Epithelial cell of proximal tubule (primary cell): ENCODE results near the gene LGI4. TPM values are rescaled to one million over a fixed set of nuclear protein-coding genes. Genes with fewer than 3 reads are reported as not detected.
"Not testable (repeated sequence)": the region's sequence is repeated elsewhere in the genome, so short reads cannot be mapped to it uniquely, and the experiment has no call there.

Experiments used
- DNase-seq: peaks from one replicate; pipeline ENCODE4 v3.0.0-alpha.2; 2011; ENCODE audit warnings: low read depth
- H3K4me3 ChIP-seq: 2 replicates; pipeline ENCODE4 v1.5.1; 2011; ENCODE audit warnings: low read depth, mild to moderate bottlenecking, low read length
- total RNA-seq: library from RNA; depleted of rRNA; stranded (reverse); fragments of >200 nt; gene quantifications from 2 replicates; pipeline ENCODE4 v1.2.3, GENCODE V29; 2015
- TF ChIP-seq, protein P1 (sequence below): conservative IDR thresholded peaks from 2 replicates; pipeline ENCODE4 v1.5.1; 2012; ENCODE audit warnings: low read depth, mild to moderate bottlenecking, low read length

Gene LGI4
- total RNA-seq, 1 donor from 2014 or later = not detected

DNA sequence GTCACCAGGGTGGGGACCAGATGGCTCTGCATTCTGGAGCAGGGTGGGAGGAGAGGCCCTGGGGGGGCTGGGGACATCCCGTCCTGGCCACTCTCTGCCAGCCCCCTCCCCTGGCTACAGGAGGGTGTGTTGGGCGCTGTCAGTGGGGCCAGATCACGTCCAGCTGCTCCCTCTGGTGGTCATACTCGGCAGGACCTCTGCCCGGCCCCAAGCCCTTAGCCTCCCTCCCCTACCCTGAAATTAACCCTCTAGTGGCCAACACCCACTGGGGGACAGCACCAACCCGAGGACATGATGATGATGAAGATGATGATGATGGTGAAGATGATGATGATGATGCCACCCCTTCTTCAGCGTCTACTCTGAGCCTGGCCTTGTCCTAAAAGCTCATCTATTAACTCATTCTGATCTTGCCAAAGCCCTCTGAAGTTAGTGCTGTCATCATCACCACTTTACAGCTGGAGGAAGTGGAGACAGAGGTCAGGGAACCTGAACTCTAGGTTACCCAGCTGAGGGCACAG, 590 bp upstream of the LGI4 start:
- no peak overlapping the region for H3K4me3 ChIP-seq
- TF ChIP-seq, protein P1, sequence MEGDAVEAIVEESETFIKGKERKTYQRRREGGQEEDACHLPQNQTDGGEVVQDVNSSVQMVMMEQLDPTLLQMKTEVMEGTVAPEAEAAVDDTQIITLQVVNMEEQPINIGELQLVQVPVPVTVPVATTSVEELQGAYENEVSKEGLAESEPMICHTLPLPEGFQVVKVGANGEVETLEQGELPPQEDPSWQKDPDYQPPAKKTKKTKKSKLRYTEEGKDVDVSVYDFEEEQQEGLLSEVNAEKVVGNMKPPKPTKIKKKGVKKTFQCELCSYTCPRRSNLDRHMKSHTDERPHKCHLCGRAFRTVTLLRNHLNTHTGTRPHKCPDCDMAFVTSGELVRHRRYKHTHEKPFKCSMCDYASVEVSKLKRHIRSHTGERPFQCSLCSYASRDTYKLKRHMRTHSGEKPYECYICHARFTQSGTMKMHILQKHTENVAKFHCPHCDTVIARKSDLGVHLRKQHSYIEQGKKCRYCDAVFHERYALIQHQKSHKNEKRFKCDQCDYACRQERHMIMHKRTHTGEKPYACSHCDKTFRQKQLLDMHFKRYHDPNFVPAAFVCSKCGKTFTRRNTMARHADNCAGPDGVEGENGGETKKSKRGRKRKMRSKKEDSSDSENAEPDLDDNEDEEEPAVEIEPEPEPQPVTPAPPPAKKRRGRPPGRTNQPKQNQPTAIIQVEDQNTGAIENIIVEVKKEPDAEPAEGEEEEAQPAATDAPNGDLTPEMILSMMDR = peak; percentile 85
- DNase-seq = no peak

DNA sequence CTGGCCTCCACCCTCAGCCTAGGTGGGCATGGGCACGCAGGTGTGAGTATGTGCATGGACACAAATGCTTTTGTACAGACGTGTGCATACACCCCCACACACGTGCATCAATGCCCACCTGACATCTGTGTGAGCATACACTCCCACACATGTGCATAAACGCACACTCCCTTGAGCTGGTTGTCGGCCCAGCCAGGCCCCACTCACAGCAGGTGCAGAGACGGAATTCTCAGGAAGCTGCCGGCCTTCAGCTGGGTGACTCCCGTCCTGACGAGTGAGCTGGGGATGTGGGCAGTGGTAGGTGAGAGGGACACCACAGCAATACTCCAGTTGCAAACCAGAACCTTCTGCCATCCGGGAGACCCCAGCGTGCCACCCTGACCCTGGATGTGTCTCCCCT, 1.0 kb downstream of the LGI4 start:
- TF ChIP-seq, protein P1 = no peak
- DNase-seq = no peak
- no peak overlapping the region for H3K4me3 ChIP-seq

DNA sequence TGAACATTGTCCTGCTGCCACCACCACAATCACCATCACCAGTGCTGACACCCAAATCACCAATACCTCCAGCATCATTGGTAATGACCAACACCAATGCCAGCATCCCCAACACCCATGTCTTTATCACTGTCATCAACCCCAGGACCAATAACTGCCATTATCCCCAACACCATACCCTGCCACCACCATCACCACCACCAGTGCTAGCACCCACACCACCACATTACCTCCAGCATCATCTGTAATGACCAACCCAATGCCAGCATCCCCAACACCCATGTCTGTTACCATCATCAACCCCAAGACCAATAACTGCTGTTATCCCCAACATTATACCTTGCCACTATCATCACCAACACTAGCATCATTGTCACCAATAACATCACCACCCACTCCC, 2.6 kb downstream of the LGI4 start:
- DNase-seq = no peak
- TF ChIP-seq, protein P1 = no peak
- H3K4me3 ChIP-seq = no peak overlapping the region

DNA sequence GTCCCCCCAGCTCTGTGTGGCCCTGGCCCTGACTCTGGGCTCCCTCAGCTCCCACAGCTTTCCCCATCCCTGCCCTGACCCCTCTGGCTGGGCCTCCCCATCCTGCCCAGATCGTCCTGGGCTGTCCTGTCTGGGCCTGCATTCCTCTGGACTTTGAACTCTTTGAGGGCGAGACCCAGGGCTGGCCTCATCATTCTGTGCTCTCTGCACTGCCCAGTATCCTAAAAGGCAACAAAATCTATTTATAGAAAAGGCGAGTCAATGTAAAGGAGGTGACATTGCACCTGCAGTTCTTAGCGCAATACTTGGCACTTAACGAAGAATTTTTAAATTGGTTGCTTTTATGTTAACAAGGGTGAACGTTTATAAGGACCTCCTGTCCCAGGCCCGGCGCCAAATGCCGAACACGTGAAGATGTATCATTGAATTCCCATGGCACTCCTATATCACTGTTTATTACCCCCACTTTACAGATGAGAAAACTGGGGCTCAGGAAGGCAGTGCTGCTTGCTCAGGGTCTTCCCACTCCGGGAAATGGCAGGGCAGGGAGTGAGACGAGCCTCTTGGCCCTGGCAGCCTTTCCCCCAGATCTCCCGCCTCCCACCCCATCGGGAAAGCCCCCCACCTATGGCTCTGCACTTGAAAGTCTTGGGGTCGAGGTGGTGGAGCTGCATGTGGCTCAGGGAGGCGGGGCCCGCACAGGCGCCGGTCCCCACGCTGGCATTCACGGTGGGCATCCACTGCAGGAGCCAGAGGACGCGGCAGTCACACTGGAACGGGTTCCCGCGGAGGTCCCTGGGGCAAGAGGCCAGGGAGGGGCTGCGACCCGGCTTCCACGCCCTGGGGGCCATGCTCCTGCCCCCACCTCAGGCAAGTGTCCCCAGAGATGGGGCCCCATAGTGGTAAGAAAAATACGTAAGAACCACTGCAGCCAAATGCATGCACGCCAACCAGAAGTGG, 3.8 kb downstream of the LGI4 start:
- TF ChIP-seq, protein P1 = no peak
- DNase-seq = no peak
- H3K4me3 ChIP-seq = no peak overlapping the region

DNA sequence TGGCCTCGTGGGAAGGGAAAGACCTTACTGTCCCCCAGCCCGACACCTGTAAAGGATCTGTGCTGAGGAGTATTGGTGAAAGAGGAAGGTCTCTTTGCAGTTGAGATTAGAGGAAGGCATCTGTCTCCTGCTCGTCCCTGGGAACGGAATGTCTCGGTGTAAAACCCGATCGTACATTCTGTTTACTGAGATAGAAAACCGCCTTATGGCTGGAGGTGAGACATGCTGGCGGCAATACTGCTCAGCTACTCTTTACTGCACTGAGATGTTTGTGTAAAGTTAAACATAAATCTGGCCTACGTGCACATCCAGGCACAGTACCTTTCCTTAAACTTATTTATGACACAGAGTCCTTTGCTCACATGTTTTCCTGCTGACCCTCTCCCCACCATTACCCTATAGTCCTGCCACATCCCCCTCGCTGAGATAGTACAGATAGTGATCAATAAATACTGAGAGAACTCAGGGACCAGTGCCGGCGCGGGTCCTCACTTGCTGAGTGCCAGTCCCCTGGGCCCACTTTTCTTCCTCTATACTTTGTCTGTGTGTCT, 5.1 kb downstream of the LGI4 start:
- not testable (repeated sequence) for DNase-seq

DNA sequence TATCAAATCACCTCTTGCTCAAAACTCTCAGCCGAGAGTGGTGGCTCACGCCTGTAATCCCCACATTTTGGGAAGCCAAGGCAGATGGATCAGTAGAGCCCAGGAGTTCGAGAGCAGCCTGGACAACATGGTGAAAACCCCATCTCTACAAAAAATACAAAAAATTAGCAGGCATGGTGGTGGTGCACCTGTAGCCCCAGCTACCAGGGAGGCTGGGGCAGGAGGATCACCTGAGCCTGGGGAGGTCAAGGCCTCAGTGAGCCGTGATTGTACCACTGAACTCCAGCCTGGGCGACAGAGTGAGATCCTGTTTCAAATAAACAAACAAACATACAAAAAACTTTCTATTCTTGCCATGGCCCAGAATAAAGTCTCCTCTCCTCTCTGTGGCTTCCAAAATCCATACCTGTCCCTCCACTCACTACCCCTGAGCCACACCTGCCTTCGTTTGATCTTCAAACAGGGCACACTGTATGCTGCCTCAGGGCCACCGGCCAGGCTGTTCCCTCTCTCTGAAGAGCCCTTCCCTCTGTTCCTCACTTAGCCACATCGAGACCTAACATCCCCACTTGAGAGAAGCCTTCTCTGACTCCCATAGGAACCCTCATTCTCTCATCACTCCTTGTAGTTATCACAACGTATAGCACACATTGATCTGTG, 6.3 kb downstream of the LGI4 start:
- no peak overlapping the region for H3K4me3 ChIP-seq
- DNase-seq = no peak
- TF ChIP-seq, protein P1 = no peak

More for the DNA sequence above, 5.1 kb downstream of the LGI4 start:
- H3K4me3 ChIP-seq = not testable (repeated sequence)

DNA sequence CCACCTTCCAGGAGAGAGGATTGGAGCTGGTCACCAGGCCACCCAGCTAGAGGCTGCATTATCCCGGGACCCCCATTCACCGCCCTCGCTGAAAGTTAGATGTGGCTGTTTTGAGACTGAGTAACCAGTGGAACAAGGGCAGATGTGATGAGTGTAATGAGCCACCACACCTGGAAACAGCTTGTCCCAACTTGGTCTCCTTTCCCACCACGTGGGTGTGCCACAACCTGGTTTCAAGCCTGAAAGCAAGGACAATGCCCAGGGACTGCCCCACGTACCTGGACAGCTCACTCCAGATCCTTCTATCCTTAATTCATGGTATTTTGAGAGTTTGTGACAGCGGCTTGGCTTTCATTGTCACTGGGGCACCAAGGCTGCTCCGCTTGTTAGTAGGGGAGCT, 7.0 kb downstream of the LGI4 start:
- H3K4me3 ChIP-seq = no peak overlapping the region
- TF ChIP-seq, protein P1 = no peak
- DNase-seq = no peak
